C4-2B (cell line): Measurements from ENCODE around the gene DCTN3.

Source experiments
- H3K27ac ChIP-seq: fragments of 450-650 bp; 2 replicates; pipeline ENCODE4 v1.5.1; 2017
- CTCF ChIP-seq: fragments of 450-650 bp; conservative IDR thresholded peaks from 2 replicates; pipeline ENCODE4 v1.5.1; 2017; ENCODE audit warnings: mild to moderate bottlenecking
- ZFX ChIP-seq: fragments of 450-650 bp; IDR thresholded peaks from 2 replicates; pipeline ENCODE4 v1.6.1; 2017

DCTN3 gene

GRCh38 chr9:34578241-34579103 is 41.8 kb downstream of the DCTN3 start:
- no peak for TF ChIP-seq CTCF
- TF ChIP-seq ZFX: no peak
- no peak overlapping the region for H3K27ac ChIP-seq

GRCh38 chr9:34577400-34578240 is 42.7 kb downstream of the DCTN3 start:
- no peak for TF ChIP-seq CTCF
- no peak for TF ChIP-seq ZFX
- no peak overlapping the region for H3K27ac ChIP-seq

GRCh38 chr9:34576597-34577399 is 43.5 kb downstream of the DCTN3 start:
- H3K27ac ChIP-seq: no peak overlapping the region

GRCh38 chr9:34575862-34576596 is 44.3 kb downstream of the DCTN3 start:
- no peak overlapping the region for H3K27ac ChIP-seq
- TF ChIP-seq CTCF (no peak), ZFX (no peak)

More at GRCh38 chr9:34576597-34577399, 43.5 kb downstream of the DCTN3 start:
- no peak for TF ChIP-seq ZFX
- TF ChIP-seq CTCF: no peak

- TF ChIP-seq ZFX (no peak), CTCF (no peak)
- H3K27ac ChIP-seq: no peak overlapping the region
Measured at GRCh38 chr9:34575241-34575640, 45.1 kb downstream of the DCTN3 start.

- no peak overlapping the region for H3K27ac ChIP-seq
- TF ChIP-seq CTCF (no peak), ZFX (no peak)
Measured at GRCh38 chr9:34574571-34574970, 45.7 kb downstream of the DCTN3 start.
